Astrocyte of the spinal cord (primary cell): ENCODE data around the gene RNASE7.

Experiments
- DNase-seq: peaks from one replicate; pipeline ENCODE4 v3.0.0; 2011; ENCODE audit warnings: low read depth, low spot score
- H3K4me3 ChIP-seq: 2 replicates; pipeline ENCODE4 v1.5.1; 2011; ENCODE audit warnings: low read depth, mild to moderate bottlenecking, low read length, moderate library complexity
- CTCF ChIP-seq: IDR thresholded peaks from 2 replicates; pipeline ENCODE4 v1.5.1; 2012; ENCODE audit warnings: low read depth, mild to moderate bottlenecking, low read length, inconsistent platforms
- in situ Hi-C: cut with HindIII; loops from 2 replicates; pipeline ENCODE4 v1.10.0; 2017; ENCODE audit warnings: low sequenced_read_pairs

The RNASE7 gene

DNA sequence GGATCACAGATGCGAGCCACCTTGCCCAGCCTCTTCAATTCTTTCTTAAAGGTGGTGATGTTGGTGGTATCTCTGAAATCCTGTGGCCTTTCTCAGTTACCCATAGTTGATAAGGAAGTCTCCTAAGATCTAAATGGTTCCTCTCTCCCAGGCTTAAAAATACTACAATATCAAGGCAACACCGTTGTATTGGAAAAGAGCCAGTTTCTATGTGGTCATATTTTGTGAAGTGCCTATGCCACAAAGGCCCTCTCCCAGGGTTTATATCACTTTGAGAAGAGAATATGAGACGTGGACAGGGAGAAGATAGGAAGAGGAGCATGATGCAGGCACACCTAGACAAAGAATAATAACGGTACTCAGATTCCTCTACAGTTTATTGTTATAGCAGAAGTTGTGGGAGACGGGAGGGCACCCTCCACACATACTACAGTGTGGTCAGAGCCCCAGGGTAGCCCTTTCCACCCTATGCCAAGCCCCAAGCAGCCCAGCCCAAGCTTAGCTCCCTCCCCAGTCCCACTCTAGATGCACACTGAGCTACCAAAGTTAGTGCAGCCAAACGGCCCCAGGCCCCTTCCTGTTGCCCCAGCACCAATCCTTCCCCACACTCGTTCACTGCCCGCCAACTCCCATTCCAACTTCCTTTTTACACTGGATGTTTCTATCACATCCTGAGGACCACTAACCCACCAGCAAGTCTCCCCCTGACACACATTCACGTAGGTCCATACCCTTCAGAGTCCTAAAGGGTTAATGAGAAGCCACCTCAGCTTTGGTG lies 25.6 kb upstream of the RNASE7 start:
- H3K4me3 ChIP-seq: no peak overlapping the region
- in situ Hi-C loops: no loop called here
- DNase-seq: no peak
- TF ChIP-seq CTCF: no peak

- no peak overlapping the region for H3K4me3 ChIP-seq
- DNase-seq: no peak
- TF ChIP-seq CTCF: no peak
- in situ Hi-C loops: no loop called here
Observed at GRCh38 chr14:21017528-21018245, 24.5 kb upstream of the RNASE7 start.

- no peak for TF ChIP-seq CTCF
- in situ Hi-C loops: no loop called here
- H3K4me3 ChIP-seq: no peak overlapping the region
- DNase-seq: no peak
Observed at GRCh38 chr14:21018286-21018685, 23.9 kb upstream of the RNASE7 start.

DNA sequence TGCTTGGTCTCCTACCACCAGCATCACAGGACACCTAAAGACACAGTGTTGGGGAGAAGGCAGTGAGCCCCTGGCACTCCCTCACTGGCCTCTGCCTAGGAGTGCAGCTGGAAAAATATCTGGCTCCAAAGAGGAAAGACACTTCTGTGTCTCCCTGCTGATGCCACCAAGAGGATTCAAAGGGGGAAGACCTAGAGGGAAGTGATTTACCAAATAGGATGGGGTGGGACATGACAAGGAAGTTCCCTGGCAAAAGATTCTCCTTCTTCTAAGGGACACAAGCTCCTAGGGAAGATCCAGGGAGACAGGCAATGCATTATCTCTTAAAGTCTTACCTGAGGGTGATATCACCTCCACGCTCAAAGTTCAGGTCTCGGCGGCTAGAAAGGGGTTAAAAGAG lies 23.4 kb upstream of the RNASE7 start:
- no peak overlapping the region for H3K4me3 ChIP-seq
- no peak for TF ChIP-seq CTCF
- in situ Hi-C loops: no loop called here
- no peak for DNase-seq

DNA sequence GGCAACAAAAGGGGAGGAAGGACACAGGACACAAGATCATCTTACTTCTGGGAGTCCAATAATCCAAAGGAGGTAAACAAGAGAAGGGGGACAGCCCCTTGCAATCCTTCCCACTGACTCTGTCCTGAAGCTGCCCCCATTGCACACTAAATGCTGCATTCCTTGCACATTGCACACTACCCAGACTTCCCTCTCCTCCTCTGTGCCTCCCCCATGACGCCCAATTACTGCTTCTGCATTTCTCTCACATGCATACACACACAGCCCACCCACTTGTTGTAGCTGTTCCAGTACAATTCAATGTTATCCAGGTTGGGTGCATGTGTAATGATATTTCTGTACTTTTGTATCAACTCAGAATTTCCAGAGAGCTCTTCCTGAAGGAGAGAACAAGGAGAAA lies 22.8 kb upstream of the RNASE7 start:
- TF ChIP-seq CTCF: no peak
- no peak overlapping the region for H3K4me3 ChIP-seq

DNA sequence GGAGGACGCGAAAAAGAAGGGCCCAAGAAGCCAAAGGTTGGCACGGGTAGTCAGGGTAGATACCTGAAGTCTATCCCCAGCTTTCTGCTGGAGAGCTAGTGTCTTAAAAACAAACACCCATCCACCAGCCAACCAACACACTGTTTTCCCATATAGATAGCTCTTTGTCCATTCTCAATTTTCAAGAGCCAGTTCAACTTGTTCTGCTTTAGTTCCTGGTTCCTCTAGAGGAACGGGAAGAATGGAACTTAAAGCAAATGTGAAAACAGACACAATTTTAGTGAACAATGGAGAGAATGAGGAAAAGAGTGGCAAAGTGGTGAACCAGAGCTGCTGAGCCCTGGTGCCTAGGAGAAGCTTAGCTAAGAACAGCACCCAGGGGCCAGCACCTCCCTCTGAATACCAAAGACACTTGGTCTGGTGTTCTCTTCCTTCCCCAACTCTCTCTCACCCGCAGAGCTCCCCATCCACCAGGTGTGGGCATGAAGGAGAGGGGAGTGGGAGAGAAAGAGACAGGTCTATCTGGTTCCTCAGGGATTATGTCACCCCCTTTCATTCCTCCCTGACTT lies 21.1 kb upstream of the RNASE7 start:
- H3K4me3 ChIP-seq: no peak overlapping the region
- DNase-seq: no peak
- TF ChIP-seq CTCF: no peak
- in situ Hi-C loops: no loop called here

More for the DNA sequence above, 22.8 kb upstream of the RNASE7 start:
- DNase-seq: no peak
- in situ Hi-C loops: no loop called here
